HL-60 (cell line): ENCODE measurements around the gene OR4Q2.

Experiments used
- CTCF ChIP-seq: IDR thresholded peaks from one replicate; pipeline ENCODE4 v1.5.1; 2011; ENCODE audit warnings: low read length, control low read depth, inconsistent platforms; ENCODE audit not compliant: insufficient read depth
- GABPA ChIP-seq: IDR thresholded peaks from 2 replicates; pipeline ENCODE4 v1.6.1; 2012; ENCODE audit warnings: low read depth
- POLR2AphosphoS5 ChIP-seq: IDR thresholded peaks from 2 replicates; pipeline ENCODE4 v1.6.1; 2012; ENCODE audit warnings: low read depth
- REST ChIP-seq: IDR thresholded peaks from 2 replicates; pipeline ENCODE4 v1.6.1; 2012; ENCODE audit warnings: low read depth; ENCODE audit not compliant: insufficient replicate concordance
- SPI1 ChIP-seq: IDR thresholded peaks from 2 replicates; pipeline ENCODE4 v1.6.1; 2012; ENCODE audit warnings: low read depth, mild to moderate bottlenecking, borderline replicate concordance

GRCh38 chr14:19993438-19993837, 8.5 kb upstream of the OR4Q2 start:
- TF ChIP-seq CTCF: no peak
- no peak for TF ChIP-seq REST
- no peak for TF ChIP-seq POLR2AphosphoS5
- no peak for TF ChIP-seq SPI1
- TF ChIP-seq GABPA: no peak
